T-helper 1 cell treated with Interleukin-12 subunit alpha and Interleukin-12 subunit beta and Interleukin-4 antibody, amounts not matched to agents 30 μg/mL and 1 μg/mL, for 36 hours (primary cell): ENCODE measurements around the gene RSPH1.

Source experiments
- H3K27ac Mint-ChIP-seq: one replicate; pipeline ENCODE4 v1.8.0; 2021; ENCODE audit warnings: mild to moderate bottlenecking, mixed read lengths
- H3K27me3 Mint-ChIP-seq: one replicate; pipeline ENCODE4 v1.8.0; 2021; ENCODE audit warnings: low read depth, mixed read lengths
- H3K36me3 Mint-ChIP-seq: one replicate; pipeline ENCODE4 v1.8.0; 2021; ENCODE audit warnings: low read depth, mixed read lengths
- H3K4me1 Mint-ChIP-seq: one replicate; pipeline ENCODE4 v1.8.0; 2021; ENCODE audit warnings: low read depth, mixed read lengths
- H3K4me3 Mint-ChIP-seq: one replicate; pipeline ENCODE4 v1.8.0; 2021; ENCODE audit warnings: mild to moderate bottlenecking, moderate library complexity, mixed read lengths
- H3K9me3 Mint-ChIP-seq: one replicate; pipeline ENCODE4 v1.8.0; 2021; ENCODE audit warnings: mixed read lengths

RSPH1 gene

DNA sequence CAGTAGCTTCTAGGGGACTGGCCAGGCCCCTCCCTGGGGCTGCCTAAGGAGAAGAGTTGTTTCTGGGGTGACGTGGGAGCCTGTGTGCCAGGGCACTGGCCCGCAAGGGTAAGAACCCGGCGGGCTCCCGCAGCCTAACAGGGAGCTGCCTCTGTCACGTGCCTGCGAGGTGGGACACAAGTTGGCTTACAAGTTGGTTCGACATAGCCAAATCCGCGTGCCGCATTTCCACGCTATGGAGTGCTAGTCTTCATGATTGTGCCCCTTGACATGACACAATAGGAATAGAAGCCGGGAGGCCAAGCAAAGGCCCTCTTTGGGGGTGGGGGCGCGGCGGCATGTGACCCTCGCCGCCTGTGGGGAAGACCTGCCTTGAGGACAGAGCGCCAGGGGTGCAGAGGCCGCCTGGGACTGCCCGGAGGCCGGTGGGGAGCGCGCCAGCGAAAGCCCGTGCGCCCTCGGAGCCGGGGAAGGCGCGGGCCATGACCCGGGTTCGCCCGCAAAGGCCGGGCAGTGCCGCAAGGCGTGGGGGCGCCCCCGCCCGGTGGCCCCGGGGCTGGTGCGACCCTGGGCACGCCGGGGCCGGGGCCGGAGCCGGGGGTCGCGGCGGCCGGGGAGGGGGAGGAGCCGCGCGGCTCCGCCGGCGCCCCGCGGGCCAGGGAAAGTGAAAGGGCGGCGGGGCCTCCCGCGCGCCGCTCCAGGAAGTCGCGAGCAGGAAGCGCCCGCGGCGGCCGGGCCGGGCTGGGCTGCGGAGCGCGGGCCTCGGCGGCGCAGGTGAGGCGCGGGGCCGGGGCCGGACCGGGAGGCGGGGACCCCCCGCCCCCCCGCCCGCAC is 17.3 kb upstream of the RSPH1 start, which contains the start of gene SLC37A1:
TSS of gene SLC37A1 (plus strand) at position 702 of the 834 bp plus-strand sequence. CDS start 4,603 bp downstream, outside the sequence.
- H3K27me3 Mint-ChIP-seq: peaks cover 17% of the 10 kb centered on the region
- H3K36me3 Mint-ChIP-seq: peaks cover 6% of the 10 kb centered on the region
- peak within 1 kb of the TSS; percentile 78 for H3K27ac Mint-ChIP-seq
- H3K4me1 Mint-ChIP-seq: peaks cover 15% of the 10 kb centered on the region
- H3K9me3 Mint-ChIP-seq: no peaks in the 10 kb centered on the region
- peak within 1 kb of the TSS; percentile 85 for H3K4me3 Mint-ChIP-seq

GRCh38 chr21:42512346-42513034 is 16.5 kb upstream of the RSPH1 start:
- Mint-ChIP-seq H3K27me3 (peaks cover 18% of the 10 kb centered on the region), H3K9me3 (no peaks in the 10 kb centered on the region), H3K4me3 (peak overlapping the region; percentile 85)

DNA sequence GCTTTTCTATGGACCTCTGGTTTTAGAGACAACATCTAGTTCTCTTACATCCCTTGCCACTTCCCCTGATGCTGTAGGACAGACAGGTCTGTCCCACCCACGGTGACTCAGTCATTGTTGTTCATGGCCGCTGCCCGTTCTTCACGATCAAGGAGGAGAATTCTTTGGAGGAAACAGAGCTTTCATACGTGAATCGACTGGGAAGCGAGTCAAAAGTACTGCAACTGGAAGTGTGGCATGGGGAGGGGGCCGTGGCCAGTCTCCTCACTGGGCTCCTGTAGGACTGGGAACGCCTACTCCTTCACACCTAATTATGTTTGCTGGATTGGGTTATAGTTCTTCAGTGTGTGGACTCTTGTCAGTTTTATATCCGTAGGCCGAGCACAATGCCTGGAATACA is 13.2 kb upstream of the RSPH1 start:
- Mint-ChIP-seq H3K4me1 (peaks cover 4% of the 10 kb centered on the region), H3K27me3 (peaks cover 36% of the 10 kb centered on the region), H3K36me3 (no peaks in the 10 kb centered on the region), H3K9me3 (no peaks in the 10 kb centered on the region), H3K4me3 (no peak overlapping the region), H3K27ac (no peak overlapping the region)

More at GRCh38 chr21:42512346-42513034, 16.5 kb upstream of the RSPH1 start:
- Mint-ChIP-seq H3K27ac (peak overlapping the region; percentile 78), H3K4me1 (peaks cover 15% of the 10 kb centered on the region), H3K36me3 (peaks cover 4% of the 10 kb centered on the region)

- Mint-ChIP-seq H3K4me1 (peaks cover 4% of the 10 kb centered on the region), H3K4me3 (no peak overlapping the region), H3K36me3 (no peaks in the 10 kb centered on the region), H3K27ac (no peak overlapping the region), H3K27me3 (peaks cover 36% of the 10 kb centered on the region), H3K9me3 (no peaks in the 10 kb centered on the region)
These were observed 12.3 kb upstream of the RSPH1 start for GRCh38 chr21:42508371-42508770.

- H3K9me3 Mint-ChIP-seq: no peaks in the 10 kb centered on the region
- H3K4me1 Mint-ChIP-seq: peaks cover 3% of the 10 kb centered on the region
- H3K36me3 Mint-ChIP-seq: no peaks in the 10 kb centered on the region
- H3K27ac Mint-ChIP-seq: no peak overlapping the region
- peaks cover 35% of the 10 kb centered on the region for H3K27me3 Mint-ChIP-seq
- H3K4me3 Mint-ChIP-seq: no peak overlapping the region
These were observed 11.4 kb upstream of the RSPH1 start for GRCh38 chr21:42507418-42507817.

GRCh38 chr21:42505090-42505726 is 9.2 kb upstream of the RSPH1 start:
- H3K9me3 Mint-ChIP-seq: no peaks in the 10 kb centered on the region
- no peaks in the 10 kb centered on the region for H3K4me1 Mint-ChIP-seq
- H3K4me3 Mint-ChIP-seq: no peak overlapping the region
- no peaks in the 10 kb centered on the region for H3K36me3 Mint-ChIP-seq
- H3K27me3 Mint-ChIP-seq: peaks cover 42% of the 10 kb centered on the region
- H3K27ac Mint-ChIP-seq: no peak overlapping the region

DNA sequence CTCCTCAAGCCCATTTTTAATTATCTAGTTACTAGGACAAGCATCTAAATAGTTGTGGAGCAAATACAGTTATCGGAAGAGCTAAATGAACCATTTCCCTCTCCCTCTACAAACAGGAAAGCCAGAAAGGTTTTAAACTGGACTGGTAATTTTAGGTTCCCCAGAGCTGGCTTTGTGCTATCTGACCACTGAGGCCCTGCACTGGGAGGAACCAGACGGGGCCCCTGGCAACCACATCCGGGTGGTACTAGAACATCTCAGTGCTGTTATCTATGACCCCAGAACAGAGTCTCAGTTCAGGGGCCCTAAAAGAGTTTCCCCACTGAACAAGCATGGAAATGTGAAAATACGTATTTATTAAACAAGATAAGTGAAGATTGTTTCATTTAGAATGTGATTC is 7.7 kb upstream of the RSPH1 start:
- Mint-ChIP-seq H3K4me3 (no peak overlapping the region), H3K4me1 (no peaks in the 10 kb centered on the region), H3K9me3 (no peaks in the 10 kb centered on the region), H3K27me3 (peaks cover 35% of the 10 kb centered on the region), H3K36me3 (no peaks in the 10 kb centered on the region), H3K27ac (no peak overlapping the region)

DNA sequence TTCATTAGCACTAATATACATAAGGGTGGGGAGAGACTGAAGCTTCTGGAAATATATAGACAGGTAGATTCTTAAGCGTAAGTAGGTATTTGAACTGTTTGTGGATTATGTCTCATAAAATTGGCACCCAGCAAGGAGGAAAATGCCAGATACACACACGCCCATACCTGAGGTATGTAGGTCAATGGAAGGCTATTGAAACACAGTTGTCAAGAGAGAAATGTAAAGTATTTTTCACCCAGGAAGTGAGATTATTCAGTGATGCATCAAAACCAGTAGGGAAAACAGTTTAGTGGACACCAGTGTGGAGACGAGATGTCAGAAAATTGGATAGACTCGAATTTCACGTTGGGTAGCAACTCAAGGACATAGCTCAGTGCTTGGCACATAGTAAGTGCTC is 4.7 kb upstream of the RSPH1 start:
- H3K27ac Mint-ChIP-seq: no peak overlapping the region
- no peaks in the 10 kb centered on the region for H3K9me3 Mint-ChIP-seq
- no peaks in the 10 kb centered on the region for H3K36me3 Mint-ChIP-seq
- H3K27me3 Mint-ChIP-seq: peaks cover 26% of the 10 kb centered on the region
- peaks cover 11% of the 10 kb centered on the region for H3K4me1 Mint-ChIP-seq
- no peak overlapping the region for H3K4me3 Mint-ChIP-seq

DNA sequence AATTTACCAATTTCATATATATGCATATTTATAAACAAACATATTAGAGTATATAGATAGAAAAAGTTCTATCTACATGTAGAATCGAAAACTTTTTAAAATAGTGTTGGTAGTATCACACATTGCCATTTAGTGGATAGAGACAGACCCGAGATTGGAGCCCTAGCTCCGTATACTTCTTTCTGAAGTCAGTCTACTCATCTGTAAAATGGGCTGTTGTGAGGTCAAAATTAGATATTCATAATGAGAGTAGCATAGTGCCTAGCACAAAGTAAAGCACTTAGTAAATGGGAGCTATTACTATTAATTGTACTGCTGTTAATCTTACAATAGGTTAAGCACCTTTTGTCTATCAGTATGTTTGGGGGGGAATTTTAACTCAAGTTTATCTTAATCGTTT is 4.2 kb upstream of the RSPH1 start:
- no peak overlapping the region for H3K4me3 Mint-ChIP-seq
- no peaks in the 10 kb centered on the region for H3K36me3 Mint-ChIP-seq
- peaks cover 23% of the 10 kb centered on the region for H3K27me3 Mint-ChIP-seq
- H3K9me3 Mint-ChIP-seq: no peaks in the 10 kb centered on the region
- H3K4me1 Mint-ChIP-seq: peaks cover 14% of the 10 kb centered on the region
- no peak overlapping the region for H3K27ac Mint-ChIP-seq

DNA sequence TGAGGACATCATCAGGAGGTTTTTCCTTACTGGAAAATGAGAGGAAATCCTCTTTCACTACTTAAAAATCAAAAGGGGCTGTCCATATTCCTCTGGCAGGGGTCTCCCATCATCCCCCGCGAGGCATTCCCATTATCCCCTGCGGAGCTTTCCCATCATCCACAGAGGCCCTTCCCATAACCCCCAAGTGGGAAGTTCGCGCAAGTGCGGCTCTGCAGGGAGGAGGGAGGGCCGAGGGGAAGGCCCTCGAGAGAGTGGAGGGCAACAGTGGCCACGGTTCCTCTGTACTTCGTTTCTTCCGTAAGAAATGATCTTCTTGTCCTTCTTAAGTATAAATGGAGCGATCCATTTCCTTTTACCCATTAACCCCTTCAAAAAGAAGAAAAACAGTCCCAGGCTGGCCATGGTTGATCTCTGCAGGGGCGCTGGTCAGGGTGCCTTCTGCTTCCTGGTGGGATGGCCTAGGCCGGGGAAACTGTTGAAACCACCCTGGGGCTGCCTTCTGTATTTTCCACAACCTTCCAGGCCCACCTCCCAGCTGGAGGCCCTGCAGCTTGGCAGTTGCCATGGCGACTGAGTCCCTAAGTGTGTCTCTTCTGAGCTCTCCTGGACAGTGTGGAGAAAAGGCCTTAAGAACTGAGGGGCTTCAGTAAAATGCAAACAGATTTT is 3.6 kb upstream of the RSPH1 start:
- H3K27me3 Mint-ChIP-seq: peaks cover 20% of the 10 kb centered on the region
- no peak overlapping the region for H3K4me3 Mint-ChIP-seq
- no peak overlapping the region for H3K27ac Mint-ChIP-seq
- no peaks in the 10 kb centered on the region for H3K36me3 Mint-ChIP-seq
- no peaks in the 10 kb centered on the region for H3K9me3 Mint-ChIP-seq
- peaks cover 14% of the 10 kb centered on the region for H3K4me1 Mint-ChIP-seq

DNA sequence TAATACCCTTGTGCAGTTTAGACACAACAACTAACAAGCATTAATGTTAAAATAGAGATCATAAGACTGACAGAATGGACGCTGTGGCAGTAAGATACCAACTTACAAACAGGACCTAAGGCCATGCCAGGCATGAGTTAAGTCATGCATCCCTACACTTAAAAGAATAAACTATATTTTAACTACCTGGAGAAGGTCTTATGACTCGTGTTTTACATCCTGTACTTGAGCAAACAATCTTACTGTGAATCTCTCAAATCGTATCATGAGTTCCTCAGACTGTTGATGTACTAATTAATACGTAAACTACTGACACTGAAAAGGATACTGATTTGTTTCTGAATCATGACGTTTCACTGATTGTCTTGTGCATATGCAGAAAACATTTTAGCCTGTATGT is 2.0 kb upstream of the RSPH1 start:
- Mint-ChIP-seq H3K36me3 (no peaks in the 10 kb centered on the region), H3K4me3 (no peak overlapping the region), H3K27me3 (peaks cover 19% of the 10 kb centered on the region), H3K27ac (no peak overlapping the region), H3K9me3 (no peaks in the 10 kb centered on the region), H3K4me1 (peaks cover 14% of the 10 kb centered on the region)

DNA sequence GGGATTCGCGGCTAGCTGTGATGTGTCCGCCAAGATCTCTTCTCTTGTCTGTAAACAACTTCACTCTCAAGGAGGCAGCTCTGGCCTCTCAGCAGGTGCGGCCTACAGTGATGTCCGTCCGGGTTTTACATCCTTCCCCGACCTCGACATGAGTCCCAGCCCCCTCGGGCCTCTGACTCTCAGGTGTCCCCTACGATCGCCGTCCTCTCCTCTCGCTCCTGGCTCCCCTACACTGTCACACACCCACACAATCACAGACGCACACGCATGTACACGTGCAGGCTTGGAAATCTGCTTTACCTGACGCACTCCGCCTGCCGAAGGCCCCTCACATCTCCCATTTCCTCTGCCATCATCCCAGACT is 797 bp upstream of the RSPH1 start:
- H3K4me1 Mint-ChIP-seq: peaks cover 17% of the 10 kb centered on the region
- peak overlapping the region; percentile 91 for H3K27ac Mint-ChIP-seq
- H3K36me3 Mint-ChIP-seq: no peaks in the 10 kb centered on the region
- H3K9me3 Mint-ChIP-seq: no peaks in the 10 kb centered on the region
- H3K4me3 Mint-ChIP-seq: peak overlapping the region; percentile 94
- H3K27me3 Mint-ChIP-seq: peaks cover 14% of the 10 kb centered on the region

GRCh38 chr21:42495765-42496119 is 282 bp downstream of the RSPH1 start:
- H3K9me3 Mint-ChIP-seq: no peaks in the 10 kb centered on the region
- H3K4me1 Mint-ChIP-seq: peaks cover 17% of the 10 kb centered on the region
- peaks cover 9% of the 10 kb centered on the region for H3K27me3 Mint-ChIP-seq
- H3K27ac Mint-ChIP-seq: peak overlapping the region; percentile 91
- H3K36me3 Mint-ChIP-seq: no peaks in the 10 kb centered on the region
- H3K4me3 Mint-ChIP-seq: peak overlapping the region; percentile 94

GRCh38 chr21:42495027-42495426 is 997 bp downstream of the RSPH1 start:
- Mint-ChIP-seq H3K4me1 (peaks cover 18% of the 10 kb centered on the region), H3K36me3 (no peaks in the 10 kb centered on the region), H3K27me3 (peaks cover 3% of the 10 kb centered on the region), H3K9me3 (no peaks in the 10 kb centered on the region), H3K27ac (no peak overlapping the region), H3K4me3 (no peak overlapping the region)
